AG09319 (cell line): ENCODE results near the gene FOXO3.

Source experiments
- DNase-seq: peaks from one replicate; pipeline ENCODE4 v3.0.0-alpha.2; 2010; ENCODE audit warnings: low read depth; ENCODE audit errors: extremely low read depth
- TF ChIP-seq, protein P1 (sequence below): IDR thresholded peaks from 2 replicates; pipeline ENCODE4 v1.5.1; 2011; ENCODE audit warnings: low read depth, mild to moderate bottlenecking, inconsistent platforms, low read length, moderate library complexity

Gene FOXO3

GRCh38 chr6:108627692-108628550 is 67.2 kb downstream of the FOXO3 start:
- TF ChIP-seq, protein P1, sequence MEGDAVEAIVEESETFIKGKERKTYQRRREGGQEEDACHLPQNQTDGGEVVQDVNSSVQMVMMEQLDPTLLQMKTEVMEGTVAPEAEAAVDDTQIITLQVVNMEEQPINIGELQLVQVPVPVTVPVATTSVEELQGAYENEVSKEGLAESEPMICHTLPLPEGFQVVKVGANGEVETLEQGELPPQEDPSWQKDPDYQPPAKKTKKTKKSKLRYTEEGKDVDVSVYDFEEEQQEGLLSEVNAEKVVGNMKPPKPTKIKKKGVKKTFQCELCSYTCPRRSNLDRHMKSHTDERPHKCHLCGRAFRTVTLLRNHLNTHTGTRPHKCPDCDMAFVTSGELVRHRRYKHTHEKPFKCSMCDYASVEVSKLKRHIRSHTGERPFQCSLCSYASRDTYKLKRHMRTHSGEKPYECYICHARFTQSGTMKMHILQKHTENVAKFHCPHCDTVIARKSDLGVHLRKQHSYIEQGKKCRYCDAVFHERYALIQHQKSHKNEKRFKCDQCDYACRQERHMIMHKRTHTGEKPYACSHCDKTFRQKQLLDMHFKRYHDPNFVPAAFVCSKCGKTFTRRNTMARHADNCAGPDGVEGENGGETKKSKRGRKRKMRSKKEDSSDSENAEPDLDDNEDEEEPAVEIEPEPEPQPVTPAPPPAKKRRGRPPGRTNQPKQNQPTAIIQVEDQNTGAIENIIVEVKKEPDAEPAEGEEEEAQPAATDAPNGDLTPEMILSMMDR = no peak

GRCh38 chr6:108630050-108630714 is 69.5 kb downstream of the FOXO3 start:
- no peak for DNase-seq
- TF ChIP-seq, protein P1 = no peak

More at GRCh38 chr6:108627692-108628550, 67.2 kb downstream of the FOXO3 start:
- DNase-seq = no peak

DNA sequence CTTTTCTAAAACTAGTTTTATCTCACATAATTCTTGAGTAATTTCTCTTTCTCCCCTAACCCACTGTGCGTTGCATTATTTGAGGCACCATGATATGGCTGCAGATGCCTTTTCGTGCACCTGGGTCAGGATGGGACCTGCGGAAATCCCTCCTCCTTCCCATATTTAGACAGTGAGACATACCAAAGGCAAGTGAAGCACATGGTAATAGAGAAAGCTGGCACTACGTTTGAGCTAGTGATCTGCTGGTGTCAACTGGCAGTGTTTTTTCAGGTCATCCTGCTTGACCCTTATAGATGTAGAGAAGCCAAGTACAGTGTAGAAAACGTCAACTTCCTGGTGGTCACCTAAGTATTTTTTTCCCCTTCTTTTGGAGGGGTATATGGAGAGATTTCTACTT is 71.7 kb downstream of the FOXO3 start:
- TF ChIP-seq, protein P1 = no peak
- no peak for DNase-seq

DNA sequence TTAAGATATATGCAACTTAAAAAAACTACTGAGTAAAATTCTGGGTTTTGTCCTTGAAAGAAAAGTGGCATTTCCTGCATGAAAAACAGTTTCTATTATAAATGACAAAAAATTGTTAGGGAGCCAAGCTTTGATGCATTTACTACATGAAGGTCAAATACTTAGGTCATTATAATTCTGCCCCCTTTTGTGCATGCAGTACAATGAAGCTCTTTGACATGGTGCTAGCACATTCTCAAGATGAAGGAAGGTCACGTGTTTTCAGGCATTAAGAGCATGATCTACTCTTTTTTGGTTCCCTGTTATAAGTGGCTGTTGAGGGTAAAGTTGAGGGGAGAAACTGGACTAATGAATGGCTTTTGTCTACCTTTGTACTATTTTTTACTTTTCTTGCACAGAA is 72.7 kb downstream of the FOXO3 start:
- TF ChIP-seq, protein P1 = no peak
- DNase-seq = no peak

DNA sequence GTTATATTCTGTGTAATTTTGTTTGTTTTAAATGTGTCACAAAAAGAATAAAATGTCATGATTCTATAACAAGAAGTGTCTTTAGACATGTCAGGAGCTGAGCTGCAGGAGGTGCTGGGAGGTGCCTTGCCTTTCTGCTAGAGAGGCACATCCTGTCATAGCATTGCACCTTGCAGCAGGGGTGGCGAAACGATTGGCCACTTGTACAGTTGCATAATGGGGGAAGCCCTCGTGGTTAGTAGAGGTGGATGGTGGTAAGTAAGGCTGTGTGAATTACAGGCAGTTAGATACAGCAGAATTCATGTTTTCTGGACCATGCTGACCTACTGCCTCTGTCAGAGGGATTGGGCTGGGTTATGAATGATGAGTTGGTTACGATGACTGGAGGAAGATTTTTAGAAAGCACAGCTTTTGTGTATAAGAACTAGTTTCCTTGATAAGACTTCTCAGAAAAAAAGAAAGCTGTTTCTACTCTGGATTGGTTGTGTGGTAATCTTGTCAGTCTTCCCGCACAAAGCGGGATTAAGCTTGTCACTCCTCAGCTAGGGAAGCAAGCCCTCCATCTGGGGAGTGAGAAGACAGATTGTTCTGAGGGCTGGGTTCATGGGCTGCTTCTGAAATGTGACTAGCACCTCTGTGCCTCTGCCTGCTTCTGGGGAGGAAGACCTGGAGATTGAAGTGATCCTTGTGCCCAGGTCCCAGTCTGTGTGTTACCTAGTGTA is 74.9 kb downstream of the FOXO3 start:
- DNase-seq = no peak
- TF ChIP-seq, protein P1 = no peak

DNA sequence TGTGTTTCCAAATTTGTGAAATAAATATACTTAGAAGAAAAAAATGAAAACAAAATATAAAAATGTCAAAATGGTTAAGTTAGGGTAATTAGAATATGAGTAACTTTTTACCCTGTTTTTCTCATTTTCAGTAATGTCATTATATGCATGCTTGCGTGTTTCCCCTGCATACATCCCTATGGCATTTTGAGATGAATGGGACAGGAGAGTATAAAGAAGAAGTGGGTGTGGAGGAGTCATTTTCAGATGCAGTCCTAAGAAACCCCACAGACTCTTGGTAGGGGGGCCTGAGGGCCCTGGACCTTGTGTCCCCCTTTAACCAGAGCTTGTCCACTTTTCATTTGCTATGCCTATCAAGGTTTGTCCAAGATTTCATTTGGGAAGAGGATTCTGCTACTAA is 77.2 kb downstream of the FOXO3 start:
- no peak for DNase-seq
- TF ChIP-seq, protein P1 = no peak
